ENCODE measurements around the gene FKTN.

GRCh38 chr9:105661011-105661410 is 103.1 kb downstream of the FKTN start:
- TF ChIP-seq CTCF (conservative IDR thresholded peaks at IDR 0.05) (no peak), ZFX (IDR thresholded peaks at IDR 0.05) (no peak)

Data from C4-2B (cell line).